AG04450 (cell line): ENCODE data around the gene DARS2. TPM values are rescaled to one million over a fixed set of nuclear protein-coding genes. Genes with fewer than 3 reads are reported as not detected.

Source experiments
- CTCF ChIA-PET: fragments of 300-600, 350-600 bp; formaldehyde crosslinking; extraction: SDS; loops from one replicate; lab custom pipeline; 2022; ENCODE audit warnings: antibody characterized with exemption, inconsistent platforms; lab: Charles Lee
- POLR2A ChIA-PET: fragments of 350-600 bp; formaldehyde crosslinking; extraction: SDS; loops from one replicate; lab custom pipeline; 2021; ENCODE audit warnings: antibody characterized with exemption, inconsistent platforms; lab: Yijun Ruan, JAX
- DNase-seq: peaks from one replicate; pipeline ENCODE4 v3.0.0-alpha.2; 2011; ENCODE audit warnings: low read depth, low spot score
- H3K27ac ChIP-seq: one replicate; pipeline ENCODE4 v1.5.1; 2012; ENCODE audit warnings: low read depth, low read length, control low read depth
- H3K27me3 ChIP-seq: one replicate; pipeline ENCODE4 v1.6.0; 2012; ENCODE audit warnings: low read length; ENCODE audit not compliant: control insufficient read depth, insufficient read depth
- H3K4me3 ChIP-seq: 2 replicates; pipeline ENCODE4 v1.5.1; 2011; ENCODE audit warnings: mild to moderate bottlenecking, low read depth, low read length, control low read depth
- H3K9me3 ChIP-seq: 2 replicates; pipeline ENCODE4 v1.5.1; 2012; ENCODE audit warnings: low read length; ENCODE audit not compliant: control insufficient read depth, insufficient read depth
- polyA plus RNA-seq: library from polyadenylated mRNA; depleted of rRNA; stranded (reverse); fragments of >200 nt; gene quantifications from 2 replicates; pipeline ENCODE4 v1.2.3, GENCODE V29; 2011
- TF ChIP-seq, protein P1 (sequence below): IDR thresholded peaks from 2 replicates; pipeline ENCODE4 v1.5.1; 2011; ENCODE audit warnings: low read depth, low read length, control low read depth, inconsistent platforms

The DARS2 gene
- polyA plus RNA-seq, 1 experiment = 25.1 TPM

DNA sequence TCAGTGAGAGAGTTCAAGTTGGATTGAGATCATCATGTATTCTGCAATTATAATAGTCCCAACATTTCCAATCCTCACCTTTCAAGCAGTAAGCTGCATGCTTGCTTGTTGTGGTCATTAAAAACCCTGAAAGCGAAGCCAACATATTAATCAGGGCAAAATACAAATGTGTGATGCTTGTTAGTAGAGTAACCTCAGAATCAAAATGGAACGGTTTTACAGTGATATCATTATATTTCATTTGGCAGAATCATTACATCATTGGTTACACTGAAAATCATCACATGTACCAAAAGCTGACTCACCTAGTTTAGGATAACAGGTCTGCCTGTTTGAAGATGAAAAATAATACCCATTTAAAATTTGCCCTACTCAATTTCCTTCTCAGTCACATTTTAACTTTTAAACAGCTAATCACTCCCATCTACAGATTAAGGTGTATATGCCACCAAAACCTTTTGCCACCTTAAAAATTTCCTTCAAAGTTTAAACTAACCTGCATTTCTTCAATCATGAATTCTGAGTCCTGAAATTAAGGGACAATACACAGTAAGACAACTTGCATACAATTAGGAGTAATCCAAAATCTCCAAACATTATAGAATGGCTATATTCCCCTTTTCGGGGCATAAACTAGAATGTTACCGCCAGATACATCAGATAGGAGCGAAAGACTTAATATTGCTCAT is 39.9 kb downstream of the DARS2 start:
- ChIA-PET POLR2A (interaction anchor here (0.7 to 2.1 kb wide), 2 partner anchors 12 to 1003 kb away, joined by 6 to 8 read pairs; no protein-coding TSS in a partner anchor), CTCF (no interaction called here)
- TF ChIP-seq, protein P1, sequence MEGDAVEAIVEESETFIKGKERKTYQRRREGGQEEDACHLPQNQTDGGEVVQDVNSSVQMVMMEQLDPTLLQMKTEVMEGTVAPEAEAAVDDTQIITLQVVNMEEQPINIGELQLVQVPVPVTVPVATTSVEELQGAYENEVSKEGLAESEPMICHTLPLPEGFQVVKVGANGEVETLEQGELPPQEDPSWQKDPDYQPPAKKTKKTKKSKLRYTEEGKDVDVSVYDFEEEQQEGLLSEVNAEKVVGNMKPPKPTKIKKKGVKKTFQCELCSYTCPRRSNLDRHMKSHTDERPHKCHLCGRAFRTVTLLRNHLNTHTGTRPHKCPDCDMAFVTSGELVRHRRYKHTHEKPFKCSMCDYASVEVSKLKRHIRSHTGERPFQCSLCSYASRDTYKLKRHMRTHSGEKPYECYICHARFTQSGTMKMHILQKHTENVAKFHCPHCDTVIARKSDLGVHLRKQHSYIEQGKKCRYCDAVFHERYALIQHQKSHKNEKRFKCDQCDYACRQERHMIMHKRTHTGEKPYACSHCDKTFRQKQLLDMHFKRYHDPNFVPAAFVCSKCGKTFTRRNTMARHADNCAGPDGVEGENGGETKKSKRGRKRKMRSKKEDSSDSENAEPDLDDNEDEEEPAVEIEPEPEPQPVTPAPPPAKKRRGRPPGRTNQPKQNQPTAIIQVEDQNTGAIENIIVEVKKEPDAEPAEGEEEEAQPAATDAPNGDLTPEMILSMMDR = no peak
- DNase-seq = no peak
- H3K27me3 ChIP-seq = no peaks in the 10 kb centered on the region
- no peaks in the 10 kb centered on the region for H3K9me3 ChIP-seq
- H3K27ac ChIP-seq = no peak overlapping the region
- peak overlapping the region; percentile 95 for H3K4me3 ChIP-seq

DNA sequence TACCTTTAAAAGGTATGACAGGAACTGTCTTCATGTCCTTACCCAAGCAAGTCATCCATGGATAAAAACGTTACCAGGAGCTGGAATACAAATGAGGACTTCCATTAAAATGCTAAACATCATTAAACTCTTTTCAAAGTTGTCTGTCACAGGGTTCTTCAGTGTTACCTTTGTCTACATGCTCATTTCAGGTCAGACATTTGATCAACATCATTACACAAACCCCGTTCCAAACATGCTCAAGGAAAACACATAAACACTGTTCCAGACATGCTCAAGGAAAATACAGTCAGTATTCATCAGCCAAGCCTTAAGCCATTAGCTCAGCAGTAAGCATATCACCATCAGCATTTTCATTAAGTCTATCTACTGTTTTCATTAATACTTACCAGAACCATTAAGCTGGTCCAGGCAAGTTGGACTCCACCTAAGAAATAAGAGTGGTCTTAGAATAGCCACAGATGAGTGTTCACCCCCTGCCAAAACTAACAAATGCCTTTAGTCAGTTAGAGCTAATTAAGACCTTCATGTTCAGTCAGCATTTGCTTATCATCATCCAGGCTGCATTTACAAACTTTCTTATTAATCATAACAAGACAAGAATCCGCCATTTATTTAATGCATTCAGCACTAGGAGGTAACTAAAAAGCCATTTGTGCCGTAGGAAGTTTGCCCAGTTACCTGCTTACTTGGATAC is 41.1 kb downstream of the DARS2 start:
- Histone ChIP-seq H3K27ac (no peak overlapping the region), H3K27me3 (no peaks in the 10 kb centered on the region), H3K9me3 (no peaks in the 10 kb centered on the region), H3K4me3 (peak overlapping the region; percentile 95)
- no peak for DNase-seq
- CTCF ChIA-PET = interaction anchor here (1.1 kb wide), 1 partner anchor 434 kb away, joined by 3 read pairs; no protein-coding TSS in a partner anchor
- TF ChIP-seq, protein P1 = no peak
- POLR2A ChIA-PET = interaction anchor here (0.5 to 1.3 kb wide), 7 partner anchors 8 to 436 kb away, joined by 3 to 7 read pairs (median 4); partner anchors contain the start of gene DARS2

DNA sequence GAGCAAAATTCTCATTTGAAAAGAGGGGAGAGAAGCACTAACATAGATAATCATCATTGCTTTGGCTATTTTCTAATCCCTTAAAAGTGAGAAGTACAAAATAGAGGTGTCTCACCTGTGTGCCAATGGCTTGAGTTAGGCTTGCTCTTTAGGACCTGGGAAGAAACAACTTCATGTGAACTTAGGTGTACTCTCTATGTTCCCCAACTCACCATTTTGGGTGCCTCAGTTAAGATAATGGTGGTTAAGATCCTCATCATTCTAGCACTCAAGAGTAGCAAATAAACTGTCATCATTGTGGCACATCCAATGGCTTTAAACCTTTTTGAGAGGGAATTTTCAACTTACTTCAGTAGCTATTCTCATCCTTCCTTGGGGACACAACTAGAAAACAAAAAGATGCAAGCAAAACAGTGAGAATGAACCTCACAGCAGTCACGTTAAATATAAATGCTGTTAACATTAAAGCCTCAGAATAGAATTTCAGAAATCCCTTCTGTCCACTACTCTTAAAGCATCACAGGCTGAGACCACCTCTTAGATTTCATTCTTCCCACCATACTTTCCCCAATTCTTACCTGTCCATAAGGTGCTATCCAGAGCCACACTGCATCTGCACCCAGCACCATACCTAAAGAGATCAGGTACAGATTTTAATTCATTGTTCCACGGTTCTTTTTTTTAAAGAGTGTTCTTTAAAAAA is 42.1 kb downstream of the DARS2 start:
- Histone ChIP-seq H3K4me3 (peak overlapping the region; percentile 95), H3K27ac (peak overlapping the region; percentile 79), H3K27me3 (no peaks in the 10 kb centered on the region), H3K9me3 (no peaks in the 10 kb centered on the region)
- POLR2A ChIA-PET = interaction anchor here (0.5 to 2.0 kb wide), 5 partner anchors 9 to 58 kb away, joined by 3 to 32 read pairs (median 6); partner anchors contain the start of gene DARS2
- CTCF ChIA-PET = no interaction called here
- no peak for DNase-seq
- TF ChIP-seq, protein P1 = no peak

DNA sequence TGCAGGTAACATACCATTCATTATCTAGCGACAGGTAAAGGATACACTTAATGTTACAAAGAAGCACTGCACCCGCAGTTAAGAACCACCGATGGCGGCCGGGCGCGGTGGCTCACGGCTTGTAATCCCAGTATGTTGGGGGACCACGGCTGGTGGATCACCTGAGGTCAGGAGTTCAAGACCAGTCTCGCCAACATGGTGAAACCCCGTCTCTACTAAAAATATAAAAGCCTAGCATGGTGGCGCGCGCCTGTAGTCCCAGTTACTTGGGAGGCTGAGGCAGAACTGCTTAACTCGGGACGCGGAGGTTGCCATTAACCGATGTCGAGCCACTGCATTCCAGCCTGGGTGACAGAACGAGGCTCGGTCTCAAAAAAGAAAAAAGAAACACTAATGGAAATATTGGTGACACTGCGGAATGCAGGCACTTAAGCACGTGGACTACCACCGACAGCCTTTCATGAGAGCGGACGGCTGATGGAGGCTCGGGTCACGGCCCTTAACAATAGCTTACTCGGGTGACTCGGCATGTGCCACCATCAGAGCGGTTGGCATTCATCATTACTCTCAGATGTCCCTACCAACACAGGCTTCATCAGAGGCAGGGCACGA is 42.8 kb downstream of the DARS2 start:
- H3K9me3 ChIP-seq = no peaks in the 10 kb centered on the region
- ChIA-PET CTCF (no interaction called here), POLR2A (interaction anchor here (0.5 to 2.8 kb wide), 11 partner anchors 10 to 1132 kb away, joined by 3 to 32 read pairs (median 6); partner anchors contain the start of genes CACYBP, CENPL, PRDX6 and RC3H1)
- H3K4me3 ChIP-seq = peak overlapping the region; percentile 95
- TF ChIP-seq, protein P1 = no peak
- no peak for DNase-seq
- peak overlapping the region; percentile 79 for H3K27ac ChIP-seq
- no peaks in the 10 kb centered on the region for H3K27me3 ChIP-seq
